HEK293 (cell line): ENCODE data around the gene TKT.

Experiments used
- CTCF ChIA-PET: fragments of 350-600 bp; formaldehyde crosslinking; extraction: SDS; loops from one replicate; lab custom pipeline; 2021; ENCODE audit warnings: antibody characterized with exemption; lab: Yijun Ruan, JAX
- POLR2A ChIA-PET: fragments of 300-600 bp; formaldehyde crosslinking; extraction: SDS; loops from one replicate; lab custom pipeline; 2020; ENCODE audit warnings: antibody characterized with exemption, inconsistent platforms; lab: Yijun Ruan, JAX
- H3K27ac ChIP-seq: fragments of 200-500 bp; sonication (Bioruptor generic); 2 replicates; pipeline ENCODE4 v1.5.1; 2014; ENCODE audit warnings: low read depth, low read length, control low read depth, inconsistent platforms; ENCODE audit errors: extremely low read depth
- H3K36me3 ChIP-seq, 2 experiments: fragments of 200-500 bp in 1 of 2; sonication (Bioruptor generic) in 1 of 2; 1 replicate in 1 of 2; 2 replicates in 1 of 2; pipeline ENCODE4 v1.5.1; 2014 to 2017; ENCODE audit warnings: inconsistent platforms in 2 of 2, low read length in 2 of 2; ENCODE audit not compliant: control insufficient read depth in 2 of 2, insufficient read depth in 1 of 2
- H3K4me1 ChIP-seq: fragments of 200-500 bp; sonication (Bioruptor generic); 2 replicates; pipeline ENCODE4 v1.5.1; 2014; ENCODE audit warnings: mild to moderate bottlenecking, low read length, inconsistent platforms; ENCODE audit not compliant: control insufficient read depth, insufficient read depth
- H3K4me3 ChIP-seq: 2 replicates; pipeline ENCODE4 v1.5.1; 2011; ENCODE audit warnings: low read depth, mild to moderate bottlenecking, control low read depth, low read length, moderate library complexity
- H3K9me3 ChIP-seq: fragments of 200-500 bp; sonication (Bioruptor generic); 2 replicates; pipeline ENCODE4 v1.5.1; 2014; ENCODE audit warnings: low read depth, low read length, inconsistent platforms; ENCODE audit not compliant: control insufficient read depth, insufficient read depth
- BCL6B ChIP-seq: fragments of 450-650 bp; formaldehyde crosslinking; IDR thresholded peaks from 2 replicates; pipeline ENCODE4 v1.5.1; 2017; ENCODE audit warnings: missing biosample characterization, missing genetic modification characterization
- EGR2 ChIP-seq: fragments of 450-650 bp; formaldehyde crosslinking; IDR thresholded peaks from 2 replicates; pipeline ENCODE4 v1.5.1; 2016; ENCODE audit warnings: low read depth, missing biosample characterization, missing genetic modification characterization
- KLF9 ChIP-seq: fragments of 450-650 bp; formaldehyde crosslinking; IDR thresholded peaks from 2 replicates; pipeline ENCODE4 v1.5.1; 2016; ENCODE audit warnings: missing biosample characterization, missing genetic modification characterization, low read depth
- OVOL3 ChIP-seq: fragments of 450-650 bp; formaldehyde crosslinking; IDR thresholded peaks from 2 replicates; pipeline ENCODE4 v1.5.1; 2016; ENCODE audit warnings: missing biosample characterization, missing genetic modification characterization
- PRDM10 ChIP-seq: fragments of 450-650 bp; formaldehyde crosslinking; IDR thresholded peaks from 2 replicates; pipeline ENCODE4 v1.5.1; 2016; ENCODE audit warnings: missing biosample characterization, missing genetic modification characterization
- REPIN1 ChIP-seq: fragments of 450-650 bp; formaldehyde crosslinking; IDR thresholded peaks from 2 replicates; pipeline ENCODE4 v1.5.1; 2017; ENCODE audit warnings: missing biosample characterization, missing genetic modification characterization, low read depth
- TRIM28 ChIP-seq: IDR thresholded peaks from 2 replicates; pipeline ENCODE4 v1.6.1; 2011; ENCODE audit warnings: low read length, control low read depth, borderline replicate concordance
- WT1 ChIP-seq: fragments of 450-650 bp; formaldehyde crosslinking; IDR thresholded peaks from 2 replicates; pipeline ENCODE4 v1.5.1; 2016; ENCODE audit warnings: missing biosample characterization, missing genetic modification characterization
- YY1 ChIP-seq: fragments of 450-650 bp; formaldehyde crosslinking; IDR thresholded peaks from 2 replicates; pipeline ENCODE4 v1.5.1; 2018; ENCODE audit warnings: missing biosample characterization, missing genetic modification characterization
- YY2 ChIP-seq: fragments of 450-650 bp; formaldehyde crosslinking; IDR thresholded peaks from 2 replicates; pipeline ENCODE4 v1.5.1; 2016; ENCODE audit warnings: missing biosample characterization, missing genetic modification characterization
- ZBTB1 ChIP-seq: fragments of 450-650 bp; formaldehyde crosslinking; IDR thresholded peaks from 2 replicates; pipeline ENCODE4 v1.5.1; 2016; ENCODE audit warnings: missing biosample characterization, missing genetic modification characterization
- ZNF239 ChIP-seq: fragments of 450-650 bp; formaldehyde crosslinking; IDR thresholded peaks from 2 replicates; pipeline ENCODE4 v1.5.1; 2016; ENCODE audit warnings: missing biosample characterization, missing genetic modification characterization
- ZNF280D ChIP-seq: fragments of 450-650 bp; formaldehyde crosslinking; IDR thresholded peaks from 2 replicates; pipeline ENCODE4 v1.5.1; 2016; ENCODE audit warnings: missing biosample characterization, missing genetic modification characterization
- ZNF292 ChIP-seq: fragments of 450-650 bp; formaldehyde crosslinking; IDR thresholded peaks from 2 replicates; pipeline ENCODE4 v1.5.1; 2016; ENCODE audit warnings: low read depth, missing biosample characterization, missing genetic modification characterization, borderline replicate concordance
- ZNF335 ChIP-seq: fragments of 450-650 bp; formaldehyde crosslinking; conservative IDR thresholded peaks from 2 replicates; pipeline ENCODE4 v1.5.1; 2016; ENCODE audit warnings: missing biosample characterization, missing genetic modification characterization
- ZNF350 ChIP-seq: fragments of 450-650 bp; formaldehyde crosslinking; IDR thresholded peaks from 2 replicates; pipeline ENCODE4 v1.5.0; 2017; ENCODE audit warnings: missing biosample characterization, mild to moderate bottlenecking, missing genetic modification characterization
- ZNF501 ChIP-seq: fragments of 450-650 bp; formaldehyde crosslinking; IDR thresholded peaks from 2 replicates; pipeline ENCODE4 v1.5.1; 2016; ENCODE audit warnings: missing biosample characterization, missing genetic modification characterization
- ZNF510 ChIP-seq: fragments of 450-650 bp; formaldehyde crosslinking; IDR thresholded peaks from 2 replicates; pipeline ENCODE4 v1.5.1; 2018; ENCODE audit warnings: mild to moderate bottlenecking, missing genetic modification characterization, missing biosample characterization; ENCODE audit not compliant: insufficient replicate concordance
- ZNF596 ChIP-seq: fragments of 450-650 bp; IDR thresholded peaks from 2 replicates; pipeline ENCODE4 v1.5.0; 2018; ENCODE audit warnings: missing biosample characterization, mild to moderate bottlenecking, missing genetic modification characterization, moderate library complexity
- ZNF610 ChIP-seq: fragments of 450-650 bp; formaldehyde crosslinking; IDR thresholded peaks from 2 replicates; pipeline ENCODE4 v1.5.1; 2016; ENCODE audit warnings: missing biosample characterization, missing genetic modification characterization, borderline replicate concordance
- ZNF626 ChIP-seq: fragments of 450-650 bp; sonication (Bioruptor Pico); formaldehyde crosslinking; IDR thresholded peaks from 2 replicates; pipeline ENCODE4 v1.5.1; 2018; ENCODE audit warnings: missing biosample characterization, missing genetic modification characterization, inconsistent platforms
- ZNF660 ChIP-seq: fragments of 450-650 bp; IDR thresholded peaks from 2 replicates; pipeline ENCODE4 v1.5.1; 2018; ENCODE audit warnings: missing biosample characterization, mild to moderate bottlenecking, missing genetic modification characterization
- ZNF843 ChIP-seq: fragments of 450-650 bp; formaldehyde crosslinking; IDR thresholded peaks from 2 replicates; pipeline ENCODE4 v1.5.1; 2016; ENCODE audit warnings: missing biosample characterization, missing genetic modification characterization

Gene TKT

GRCh38 chr3:53273146-53273670 is 17.4 kb upstream of the TKT start:
- POLR2A ChIA-PET = no interaction called here
- Histone ChIP-seq H3K9me3 (no peaks in the 10 kb centered on the region), H3K4me1 (no peaks in the 10 kb centered on the region), H3K4me3 (no peak overlapping the region), H3K27ac (no peak overlapping the region), H3K36me3 (no peaks in the 10 kb centered on the region)
- TF ChIP-seq ZBTB1 (tag by site-specific recombination) = no peak
- no peak for TF ChIP-seq YY1 (tag by site-specific recombination)
- TF ChIP-seq ZNF292 (tag by site-specific recombination) = no peak
- no peak for TF ChIP-seq OVOL3 (tag by site-specific recombination)
- TF ChIP-seq ZNF510 (tag by site-specific recombination) = no peak
- CTCF ChIA-PET = interaction anchor here (0.7 kb wide), 1 partner anchor 77 kb away, joined by 4 read pairs; no protein-coding TSS in a partner anchor

- no peak overlapping the region for H3K4me3 ChIP-seq
- POLR2A ChIA-PET = interaction anchor here (1.0 to 1.1 kb wide), 2 partner anchors 11 to 15 kb away, joined by 3 read pairs; partner anchors contain the start of gene TKT
- H3K9me3 ChIP-seq = no peaks in the 10 kb centered on the region
- peak overlapping the region; percentile 45; the same call in 1 of the 2 replicates for H3K27ac ChIP-seq
- H3K4me1 ChIP-seq = no peaks in the 10 kb centered on the region
- H3K36me3 ChIP-seq = no peaks in the 10 kb centered on the region
- CTCF ChIA-PET = interaction anchor here (0.6 to 0.7 kb wide), 2 partner anchors 9 to 13 kb away, joined by 3 to 4 read pairs; no protein-coding TSS in a partner anchor
- TF ChIP-seq EGR2 (tag by site-specific recombination) = no peak
- TF ChIP-seq OVOL3 (tag by site-specific recombination) = no peak
- no peak for TF ChIP-seq ZNF501
- TF ChIP-seq ZNF660 (tag by site-specific recombination) = peak; percentile 43; the same call in 1 of the 2 replicates
- no peak for TF ChIP-seq ZNF596 (tag by site-specific recombination)
- TF ChIP-seq BCL6B = no peak
- no peak for TF ChIP-seq KLF9
- TF ChIP-seq ZNF335 (tag by site-specific recombination) = peak; percentile 59
- no peak for TF ChIP-seq REPIN1 (tag by site-specific recombination)
- no peak for TF ChIP-seq ZNF350
- TF ChIP-seq ZNF843 (tag by site-specific recombination) = no peak
- no peak for TF ChIP-seq ZNF626 (tag by site-specific recombination)
- no peak for TF ChIP-seq PRDM10
- TF ChIP-seq WT1 (tag by site-specific recombination) = no peak
- no peak for TF ChIP-seq ZNF280D (tag by site-specific recombination)
- no peak for TF ChIP-seq ZNF610 (tag by site-specific recombination)
- no peak for TF ChIP-seq ZNF239
- TF ChIP-seq YY2 (tag by site-specific recombination) = no peak
- peak; percentile 71; the same call in 1 of the 2 replicates for TF ChIP-seq TRIM28
Measured at GRCh38 chr3:53269888-53270880, 14.4 kb upstream of the TKT start.
